CD8-positive, alpha-beta memory T cell (primary cell): Measurements from ENCODE around the gene SHC4. TPM values are rescaled to one million over a fixed set of nuclear protein-coding genes. Genes with fewer than 3 reads are reported as not detected.
"Not testable (repeated sequence)": the region's sequence is repeated elsewhere in the genome, so short reads cannot be mapped to it uniquely, and the experiment has no call there.

ENCODE experiments used
- CTCF ChIA-PET: fragments of 350-600 bp; sonication (Branson Sonifier 250); formaldehyde crosslinking; loops from one replicate; lab custom pipeline; 2021; ENCODE audit warnings: antibody characterized with exemption; lab: Charles Lee
- POLR2A ChIA-PET: fragments of 350-600 bp; sonication (Branson Sonifier 250); formaldehyde crosslinking; loops from one replicate; lab custom pipeline; 2021; ENCODE audit warnings: antibody characterized with exemption; lab: Charles Lee
- DNase-seq, 5 donors: peaks; one replicate each; pipeline versions ENCODE4 v3.0.0 to v3.0.0-alpha.2; 2020 to 2022; ENCODE audit warnings: mixed read lengths in 1 of 5
- H3K27ac ChIP-seq: one replicate; pipeline ENCODE4 v1.7.0; 2013; ENCODE audit warnings: low read depth, mild to moderate bottlenecking, low read length, moderate library complexity
- H3K27me3 ChIP-seq: 2 replicates; pipeline ENCODE4 v1.7.0; 2013; ENCODE audit warnings: low read length, mild to moderate bottlenecking; ENCODE audit not compliant: insufficient read depth, poor library complexity, severe bottlenecking
- H3K36me3 ChIP-seq: 2 replicates; pipeline ENCODE4 v1.7.0; 2013; ENCODE audit warnings: mild to moderate bottlenecking, low read length, moderate library complexity; ENCODE audit not compliant: insufficient read depth
- H3K4me1 ChIP-seq: 2 replicates; pipeline ENCODE4 v1.7.0; 2013; ENCODE audit warnings: mild to moderate bottlenecking, low read length, moderate library complexity; ENCODE audit not compliant: insufficient read depth
- H3K4me3 ChIP-seq: 2 replicates; pipeline ENCODE4 v1.7.0; 2013; ENCODE audit warnings: mild to moderate bottlenecking, low read length
- H3K9me3 ChIP-seq: 2 replicates; pipeline ENCODE4 v1.7.0; 2013; ENCODE audit warnings: mild to moderate bottlenecking, low read length
- H3K27ac Mint-ChIP-seq, 8 donors: one replicate each; pipeline ENCODE4 v1.8.0; 2020 to 2021; ENCODE audit warnings: mixed read lengths in 8 of 8, mild to moderate bottlenecking in 6 of 8, inconsistent platforms in 3 of 8, moderate library complexity in 3 of 8
- H3K27me3 Mint-ChIP-seq, 2 donors: one replicate each; pipeline ENCODE4 v1.8.0; 2020 to 2021; ENCODE audit warnings: mixed read lengths in 2 of 2, mild to moderate bottlenecking in 1 of 2, moderate library complexity in 1 of 2
- H3K36me3 Mint-ChIP-seq, 3 donors: one replicate each; pipeline ENCODE4 v1.8.0; 2020 to 2021; ENCODE audit warnings: mixed read lengths in 3 of 3, inconsistent platforms in 1 of 3, mild to moderate bottlenecking in 1 of 3
- H3K4me1 Mint-ChIP-seq, 3 donors: one replicate each; pipeline ENCODE4 v1.8.0; 2020 to 2021; ENCODE audit warnings: mixed read lengths in 3 of 3, inconsistent platforms in 1 of 3, mild to moderate bottlenecking in 1 of 3
- H3K4me3 Mint-ChIP-seq, 7 donors: one replicate each; pipeline ENCODE4 v1.8.0; 2020 to 2021; ENCODE audit warnings: mixed read lengths in 7 of 7, mild to moderate bottlenecking in 6 of 7, moderate library complexity in 4 of 7, inconsistent platforms in 2 of 7
- H3K9me3 Mint-ChIP-seq, 5 donors: one replicate each; pipeline ENCODE4 v1.8.0; 2020 to 2022; ENCODE audit warnings: mixed read lengths in 5 of 5, mild to moderate bottlenecking in 3 of 5, moderate library complexity in 2 of 5, inconsistent platforms in 1 of 5
- polyA plus RNA-seq: library from polyadenylated mRNA; unstranded; fragments of 300-500 nt; fragmentation: Illumina TruSeq; gene quantifications from one replicate; pipeline ENCODE4 v1.2.3, GENCODE V29; 2021
- total RNA-seq, 2 experiments: library from RNA; stranded (reverse); gene quantifications; one replicate each; pipeline ENCODE4 v1.2.3, GENCODE V29; 2021

The SHC4 gene
- total and polyA plus RNA-seq, 3 experiments from 2014 or later: 5.0 to 5.7 TPM; not detected in 1

- H3K4me1 ChIP-seq: no peaks in the 10 kb centered on the region
- ChIA-PET POLR2A (no interaction called here), CTCF (no interaction called here)
- H3K4me3 ChIP-seq: no peak overlapping the region
- no peaks in the 10 kb centered on the region for H3K36me3 ChIP-seq
- no peak for DNase-seq
- H3K4me1 Mint-ChIP-seq: no peaks in the 10 kb centered on the region
- no peaks in the 10 kb centered on the region for H3K9me3 ChIP-seq
- no peaks in the 10 kb centered on the region for H3K9me3 Mint-ChIP-seq
- no peaks in the 10 kb centered on the region for H3K27me3 ChIP-seq
- peaks cover 0 to 4% (median 0%) of the 10 kb centered on the region in 3 donors for H3K36me3 Mint-ChIP-seq
- peaks cover 13 to 39% of the 10 kb centered on the region in 2 donors for H3K27me3 Mint-ChIP-seq
- no peak overlapping the region for H3K27ac ChIP-seq
- H3K4me3 Mint-ChIP-seq: no peak overlapping the region
- no peak overlapping the region for H3K27ac Mint-ChIP-seq
These were observed 47.9 kb downstream of the SHC4 start for GRCh38 chr15:48915861-48916260.

- H3K4me3 ChIP-seq: no peak overlapping the region
- no peak overlapping the region for H3K27ac ChIP-seq
- no peaks in the 10 kb centered on the region for H3K9me3 ChIP-seq
- H3K4me1 ChIP-seq: no peaks in the 10 kb centered on the region
- ChIA-PET POLR2A (no interaction called here), CTCF (no interaction called here)
- H3K9me3 Mint-ChIP-seq: no peaks in the 10 kb centered on the region
- no peak for DNase-seq
- peaks cover 0 to 4% (median 0%) of the 10 kb centered on the region in 3 donors for H3K36me3 Mint-ChIP-seq
- no peaks in the 10 kb centered on the region for H3K36me3 ChIP-seq
- H3K27ac Mint-ChIP-seq: no peak overlapping the region
- H3K27me3 Mint-ChIP-seq: peaks cover 11 to 34% of the 10 kb centered on the region in 2 donors
- no peaks in the 10 kb centered on the region for H3K27me3 ChIP-seq
- H3K4me1 Mint-ChIP-seq: no peaks in the 10 kb centered on the region
- no peak overlapping the region for H3K4me3 Mint-ChIP-seq
These were observed 49.0 kb downstream of the SHC4 start for GRCh38 chr15:48914717-48915116.

GRCh38 chr15:48913141-48913540, 50.6 kb downstream of the SHC4 start:
- Mint-ChIP-seq H3K4me1 (no peaks in the 10 kb centered on the region), H3K36me3 (no peaks in the 10 kb centered on the region), H3K27me3 (peaks cover 11 to 30% of the 10 kb centered on the region in 2 donors), H3K4me3 (no peak overlapping the region), H3K9me3 (no peaks in the 10 kb centered on the region), H3K27ac (no peak overlapping the region)
- Histone ChIP-seq H3K4me1 (no peaks in the 10 kb centered on the region), H3K27ac (no peak overlapping the region), H3K36me3 (no peaks in the 10 kb centered on the region), H3K4me3 (no peak overlapping the region), H3K9me3 (no peaks in the 10 kb centered on the region), H3K27me3 (no peaks in the 10 kb centered on the region)
- no peak for DNase-seq
- CTCF ChIA-PET: no interaction called here
- POLR2A ChIA-PET: no interaction called here

- H3K9me3 Mint-ChIP-seq, H3K9me3 ChIP-seq, H3K27ac Mint-ChIP-seq, DNase-seq, H3K27ac ChIP-seq, H3K36me3 Mint-ChIP-seq, CTCF ChIA-PET, H3K36me3 ChIP-seq, H3K4me1 ChIP-seq, H3K4me3 ChIP-seq, H3K4me1 Mint-ChIP-seq, H3K27me3 ChIP-seq, POLR2A ChIA-PET, H3K4me3 Mint-ChIP-seq: not testable (repeated sequence)
- peaks cover 2 to 12% of the 10 kb centered on the region in 2 donors for H3K27me3 Mint-ChIP-seq
These were observed 53.2 kb downstream of the SHC4 start for GRCh38 chr15:48910554-48910953.

- POLR2A ChIA-PET, H3K27me3 ChIP-seq, H3K4me3 Mint-ChIP-seq, H3K27ac ChIP-seq, H3K27ac Mint-ChIP-seq, H3K36me3 Mint-ChIP-seq, H3K9me3 ChIP-seq, CTCF ChIA-PET, DNase-seq, H3K4me1 Mint-ChIP-seq, H3K4me1 ChIP-seq, H3K9me3 Mint-ChIP-seq, H3K4me3 ChIP-seq, H3K36me3 ChIP-seq: not testable (repeated sequence)
- H3K27me3 Mint-ChIP-seq: peaks cover 2 to 12% of the 10 kb centered on the region in 2 donors
These were observed 54.4 kb downstream of the SHC4 start for GRCh38 chr15:48909313-48909712.

- H3K36me3 Mint-ChIP-seq: no peaks in the 10 kb centered on the region
- Histone ChIP-seq H3K9me3 (no peaks in the 10 kb centered on the region), H3K27ac (no peak overlapping the region), H3K27me3 (no peaks in the 10 kb centered on the region), H3K4me1 (no peaks in the 10 kb centered on the region), H3K36me3 (no peaks in the 10 kb centered on the region), H3K4me3 (no peak overlapping the region)
- no peak for DNase-seq
- POLR2A ChIA-PET: no interaction called here
- H3K9me3 Mint-ChIP-seq: no peaks in the 10 kb centered on the region
- CTCF ChIA-PET: interaction anchor here (0.8 to 1.4 kb wide), 2 partner anchors 70 to 1178 kb away, joined by 3 read pairs; no protein-coding TSS in a partner anchor
- peaks cover 0 to 2% of the 10 kb centered on the region in 2 donors for H3K27me3 Mint-ChIP-seq
- H3K4me1 Mint-ChIP-seq: no peaks in the 10 kb centered on the region
- no peak overlapping the region for H3K4me3 Mint-ChIP-seq
- no peak overlapping the region for H3K27ac Mint-ChIP-seq
These were observed 57.9 kb downstream of the SHC4 start for GRCh38 chr15:48905847-48906246.

GRCh38 chr15:48905216-48905615, 58.5 kb downstream of the SHC4 start:
- Mint-ChIP-seq H3K27me3 (peaks cover 0 to 3% of the 10 kb centered on the region in 2 donors), H3K36me3 (no peaks in the 10 kb centered on the region), H3K27ac (no peak overlapping the region), H3K4me1 (no peaks in the 10 kb centered on the region), H3K9me3 (no peaks in the 10 kb centered on the region), H3K4me3 (no peak overlapping the region)
- H3K4me1 ChIP-seq: no peaks in the 10 kb centered on the region
- no peaks in the 10 kb centered on the region for H3K27me3 ChIP-seq
- CTCF ChIA-PET: interaction anchor here (1.4 kb wide), 1 partner anchor 70 kb away, joined by 3 read pairs; no protein-coding TSS in a partner anchor
- POLR2A ChIA-PET: no interaction called here
- no peak overlapping the region for H3K27ac ChIP-seq
- no peaks in the 10 kb centered on the region for H3K36me3 ChIP-seq
- no peak for DNase-seq
- H3K9me3 ChIP-seq: no peaks in the 10 kb centered on the region
- H3K4me3 ChIP-seq: no peak overlapping the region

- Mint-ChIP-seq H3K9me3 (no peaks in the 10 kb centered on the region), H3K4me3 (no peak overlapping the region), H3K27ac (no peak overlapping the region), H3K27me3 (peaks cover 2% of the 10 kb centered on the region in 2 donors), H3K36me3 (no peaks in the 10 kb centered on the region), H3K4me1 (no peaks in the 10 kb centered on the region)
- Histone ChIP-seq H3K27ac (no peak overlapping the region), H3K4me1 (no peaks in the 10 kb centered on the region), H3K4me3 (no peak overlapping the region), H3K9me3 (no peaks in the 10 kb centered on the region), H3K27me3 (no peaks in the 10 kb centered on the region), H3K36me3 (no peaks in the 10 kb centered on the region)
- ChIA-PET CTCF (interaction anchor here (1.4 kb wide), 1 partner anchor 71 kb away, joined by 3 read pairs; no protein-coding TSS in a partner anchor), POLR2A (no interaction called here)
- no peak for DNase-seq
These were observed 59.0 kb downstream of the SHC4 start for GRCh38 chr15:48904758-48905157.
